Neural progenitor cell (in vitro differentiated cells): ENCODE data around the gene MYOG.

Source experiments
- EZH2 ChIP-seq: fragments of 200-600 bp; sonication (generic); IDR thresholded peaks from 2 replicates; pipeline ENCODE4 v1.6.1; 2017; ENCODE audit warnings: antibody characterized with exemption, mild to moderate bottlenecking, moderate library complexity
- EZH2phosphoT487 ChIP-seq: fragments of 200-600 bp; sonication (generic); IDR thresholded peaks from 2 replicates; pipeline ENCODE4 v1.6.1; 2017; ENCODE audit warnings: antibody characterized with exemption
- TF ChIP-seq, protein P1 (sequence below): fragments of 200-600 bp; sonication (generic); IDR thresholded peaks from 2 replicates; pipeline ENCODE4 v1.5.1; 2017; ENCODE audit warnings: antibody characterized with exemption, mild to moderate bottlenecking

DNA sequence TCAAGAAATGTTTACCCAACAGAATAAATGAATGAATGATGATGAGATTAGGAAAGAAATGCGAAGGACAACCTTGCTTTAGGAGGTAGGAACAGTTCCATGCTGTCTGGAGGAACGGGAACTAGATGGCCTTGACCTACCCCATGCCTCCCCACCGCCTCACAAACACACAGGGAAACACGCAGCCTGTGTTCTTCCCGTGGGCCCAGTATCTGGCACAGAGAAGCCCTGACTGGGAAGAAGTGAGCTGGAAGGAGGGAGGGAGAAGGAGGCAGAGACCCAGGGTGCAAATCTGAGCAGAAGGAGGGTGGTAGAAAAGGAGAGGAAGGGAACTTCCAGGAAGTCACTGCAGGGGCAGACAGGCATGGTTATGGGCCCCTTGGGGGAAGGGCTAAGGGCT, 38.2 kb upstream of the MYOG start:
- TF ChIP-seq, protein P1, sequence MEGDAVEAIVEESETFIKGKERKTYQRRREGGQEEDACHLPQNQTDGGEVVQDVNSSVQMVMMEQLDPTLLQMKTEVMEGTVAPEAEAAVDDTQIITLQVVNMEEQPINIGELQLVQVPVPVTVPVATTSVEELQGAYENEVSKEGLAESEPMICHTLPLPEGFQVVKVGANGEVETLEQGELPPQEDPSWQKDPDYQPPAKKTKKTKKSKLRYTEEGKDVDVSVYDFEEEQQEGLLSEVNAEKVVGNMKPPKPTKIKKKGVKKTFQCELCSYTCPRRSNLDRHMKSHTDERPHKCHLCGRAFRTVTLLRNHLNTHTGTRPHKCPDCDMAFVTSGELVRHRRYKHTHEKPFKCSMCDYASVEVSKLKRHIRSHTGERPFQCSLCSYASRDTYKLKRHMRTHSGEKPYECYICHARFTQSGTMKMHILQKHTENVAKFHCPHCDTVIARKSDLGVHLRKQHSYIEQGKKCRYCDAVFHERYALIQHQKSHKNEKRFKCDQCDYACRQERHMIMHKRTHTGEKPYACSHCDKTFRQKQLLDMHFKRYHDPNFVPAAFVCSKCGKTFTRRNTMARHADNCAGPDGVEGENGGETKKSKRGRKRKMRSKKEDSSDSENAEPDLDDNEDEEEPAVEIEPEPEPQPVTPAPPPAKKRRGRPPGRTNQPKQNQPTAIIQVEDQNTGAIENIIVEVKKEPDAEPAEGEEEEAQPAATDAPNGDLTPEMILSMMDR, result no peak
- no peak for TF ChIP-seq EZH2
- no peak for TF ChIP-seq EZH2phosphoT487
